ENCODE measurements around the gene KRT79. TPM values are rescaled to one million over a fixed set of nuclear protein-coding genes. Genes with fewer than 3 reads are reported as not detected.

The KRT79 gene
- total and polyA plus RNA-seq, 8 donors = 0.15 TPM; not detected in 7

GRCh38 chr12:52837781-52838608 lies 3.9 kb upstream of the KRT79 start:
- Histone ChIP-seq H3K27ac (no peak overlapping the region), H3K27me3 (peaks cover 0 to 59% (median 12%) of the 10 kb centered on the region in 3 donors), H3K36me3 (no peaks in the 10 kb centered on the region), H3K9me3 (no peaks in the 10 kb centered on the region), H3K4me1 (no peaks in the 10 kb centered on the region), H3K4me3 (no peak overlapping the region)
- no peak for TF ChIP-seq POLR2A (IDR thresholded peaks at IDR 0.05)
- TF ChIP-seq EP300 (IDR thresholded peaks at IDR 0.05) = no peak
- TF ChIP-seq POLR2AphosphoS5 (IDR thresholded peaks at IDR 0.05) = no peak
- TF ChIP-seq CTCF (IDR thresholded peaks at IDR 0.05) = no peak
- intact Hi-C loops (cut with DNase I; ENCODE audit: low total_unique reads) = no loop called here
- no peak for DNase-seq
- 81 to 93% (median 88%) methylated on average over 6 of the region's 6 CpGs for WGBS, 5 donors

GRCh38 chr12:52837413-52837741 lies 3.3 kb upstream of the KRT79 start:
- DNase-seq = no peak
- H3K4me3 ChIP-seq = no peak overlapping the region
- no peak overlapping the region for H3K27ac ChIP-seq
- no peaks in the 10 kb centered on the region for H3K4me1 ChIP-seq
- 50 to 73% (median 58%) methylated on average over 9 of the region's 9 CpGs for WGBS, 5 donors
- no peaks in the 10 kb centered on the region for H3K36me3 ChIP-seq
- peaks cover 0 to 59% (median 12%) of the 10 kb centered on the region in 3 donors for H3K27me3 ChIP-seq
- intact Hi-C loops (cut with DNase I; ENCODE audit: low total_unique reads) = no loop called here
- TF ChIP-seq EP300 (IDR thresholded peaks at IDR 0.05) (no peak), POLR2AphosphoS5 (IDR thresholded peaks at IDR 0.05) (no peak), CTCF (IDR thresholded peaks at IDR 0.05) (no peak), POLR2A (IDR thresholded peaks at IDR 0.05) (no peak)
- no peaks in the 10 kb centered on the region for H3K9me3 ChIP-seq

- 83 to 92% (median 86%) methylated on average over 9 of the region's 9 CpGs for WGBS, 5 donors
- peaks cover 0 to 59% (median 12%) of the 10 kb centered on the region in 3 donors for H3K27me3 ChIP-seq
- no peaks in the 10 kb centered on the region for H3K9me3 ChIP-seq
- H3K36me3 ChIP-seq = no peaks in the 10 kb centered on the region
- H3K4me1 ChIP-seq = no peaks in the 10 kb centered on the region
- DNase-seq = no peak
- intact Hi-C loops (cut with DNase I; ENCODE audit: low total_unique reads) = no loop called here
- no peak for TF ChIP-seq CTCF (IDR thresholded peaks at IDR 0.05)
- TF ChIP-seq POLR2A (IDR thresholded peaks at IDR 0.05) = no peak
- TF ChIP-seq EP300 (IDR thresholded peaks at IDR 0.05) = no peak
- no peak for TF ChIP-seq POLR2AphosphoS5 (IDR thresholded peaks at IDR 0.05)
- H3K4me3 ChIP-seq = no peak overlapping the region
- no peak overlapping the region for H3K27ac ChIP-seq
Observed at GRCh38 chr12:52836491-52837412, 2.6 kb upstream of the KRT79 start.

- 61 to 79% (median 66%) methylated on average over 7 of the region's 7 CpGs for WGBS, 5 donors
- Histone ChIP-seq H3K4me1 (no peaks in the 10 kb centered on the region), H3K9me3 (no peaks in the 10 kb centered on the region), H3K36me3 (no peaks in the 10 kb centered on the region), H3K27me3 (peaks cover 0 to 59% (median 12%) of the 10 kb centered on the region in 3 donors), H3K4me3 (no peak overlapping the region), H3K27ac (no peak overlapping the region)
- intact Hi-C loops (cut with DNase I; ENCODE audit: low total_unique reads) = no loop called here
- DNase-seq = no peak
- TF ChIP-seq POLR2AphosphoS5 (IDR thresholded peaks at IDR 0.05) (no peak), EP300 (IDR thresholded peaks at IDR 0.05) (no peak), POLR2A (IDR thresholded peaks at IDR 0.05) (no peak), CTCF (IDR thresholded peaks at IDR 0.05) (no peak)
Observed at GRCh38 chr12:52836042-52836466, 1.9 kb upstream of the KRT79 start.

All from stomach (tissue), 9 donors.